Prostate gland (tissue), 2 donors: ENCODE results near the gene SPTBN1.

Source experiments
- POLR2A ChIP-seq: fragments of 450-650 bp; IDR thresholded peaks from one replicate; pipeline ENCODE4 v1.6.1; 2016; ENCODE audit warnings: antibody characterized with exemption, mild to moderate bottlenecking
- POLR2AphosphoS5 ChIP-seq: sonication (generic); formaldehyde crosslinking; IDR thresholded peaks from one replicate; pipeline ENCODE4 v1.6.1; 2017; ENCODE audit warnings: antibody characterized with exemption
- TF ChIP-seq, protein P1 (sequence below), 4 experiments: fragments of 200-600 bp in 2 of 4; fragments of 450-650 bp in 2 of 4; sonication (generic) in 2 of 4; IDR thresholded peaks; 1 replicate in 3 of 4; 2 replicates in 1 of 4; pipeline ENCODE4 v1.5.1; 2016 to 2019; ENCODE audit warnings: antibody characterized with exemption in 4 of 4, mild to moderate bottlenecking in 2 of 4, moderate library complexity in 2 of 4

- TF ChIP-seq POLR2A, result no peak
- TF ChIP-seq, protein P1, sequence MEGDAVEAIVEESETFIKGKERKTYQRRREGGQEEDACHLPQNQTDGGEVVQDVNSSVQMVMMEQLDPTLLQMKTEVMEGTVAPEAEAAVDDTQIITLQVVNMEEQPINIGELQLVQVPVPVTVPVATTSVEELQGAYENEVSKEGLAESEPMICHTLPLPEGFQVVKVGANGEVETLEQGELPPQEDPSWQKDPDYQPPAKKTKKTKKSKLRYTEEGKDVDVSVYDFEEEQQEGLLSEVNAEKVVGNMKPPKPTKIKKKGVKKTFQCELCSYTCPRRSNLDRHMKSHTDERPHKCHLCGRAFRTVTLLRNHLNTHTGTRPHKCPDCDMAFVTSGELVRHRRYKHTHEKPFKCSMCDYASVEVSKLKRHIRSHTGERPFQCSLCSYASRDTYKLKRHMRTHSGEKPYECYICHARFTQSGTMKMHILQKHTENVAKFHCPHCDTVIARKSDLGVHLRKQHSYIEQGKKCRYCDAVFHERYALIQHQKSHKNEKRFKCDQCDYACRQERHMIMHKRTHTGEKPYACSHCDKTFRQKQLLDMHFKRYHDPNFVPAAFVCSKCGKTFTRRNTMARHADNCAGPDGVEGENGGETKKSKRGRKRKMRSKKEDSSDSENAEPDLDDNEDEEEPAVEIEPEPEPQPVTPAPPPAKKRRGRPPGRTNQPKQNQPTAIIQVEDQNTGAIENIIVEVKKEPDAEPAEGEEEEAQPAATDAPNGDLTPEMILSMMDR (IDR thresholded peaks at IDR 0.05), result no peak
- no peak for TF ChIP-seq POLR2AphosphoS5
Measured at GRCh38 chr2:54465143-54465542, 9.0 kb downstream of the SPTBN1 start.
